GM21423 (cell line): ENCODE results near the gene OSM.

ENCODE experiments used
- ATAC-seq: cut with Tn5 transposase; IDR thresholded peaks from one replicate; pipeline ENCODE4 v1.9.1; 2021; ENCODE audit warnings: mild to moderate bottlenecking, moderate library complexity; ENCODE audit not compliant: unreplicated experiment

OSM gene

GRCh38 chr22:30285846-30286200, 19.2 kb upstream of the OSM start:
- ATAC-seq = no peak

GRCh38 chr22:30285176-30285845, 18.7 kb upstream of the OSM start:
- no peak for ATAC-seq

DNA sequence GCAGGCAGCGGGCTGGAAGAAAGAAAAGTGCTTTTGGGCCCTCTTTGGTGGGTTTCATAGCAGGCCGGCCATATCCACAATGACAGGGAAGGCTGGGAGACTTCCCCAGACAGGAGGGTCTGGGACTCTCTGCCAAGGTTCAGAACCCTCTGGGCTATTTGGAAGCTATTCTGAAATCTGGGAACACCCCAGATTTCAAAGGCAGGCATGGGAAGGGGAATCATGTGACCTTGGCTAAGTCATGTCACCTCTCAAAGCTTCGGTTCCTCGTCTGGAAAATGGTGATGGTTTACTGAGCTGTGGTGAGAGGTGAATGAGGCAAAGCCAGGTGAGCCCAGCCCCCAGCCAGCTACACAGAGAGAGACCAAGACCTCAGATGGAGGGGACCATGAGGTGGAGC, 18.0 kb upstream of the OSM start:
- no peak for ATAC-seq

GRCh38 chr22:30284172-30284571, 17.5 kb upstream of the OSM start:
- ATAC-seq = no peak

- ATAC-seq = no peak
Measured at GRCh38 chr22:30283342-30283741, 16.7 kb upstream of the OSM start.

GRCh38 chr22:30282616-30283046, 16.0 kb upstream of the OSM start:
- ATAC-seq = no peak

GRCh38 chr22:30280505-30280904, 13.9 kb upstream of the OSM start:
- ATAC-seq = no peak

GRCh38 chr22:30279932-30280331, 13.3 kb upstream of the OSM start:
- ATAC-seq = no peak

DNA sequence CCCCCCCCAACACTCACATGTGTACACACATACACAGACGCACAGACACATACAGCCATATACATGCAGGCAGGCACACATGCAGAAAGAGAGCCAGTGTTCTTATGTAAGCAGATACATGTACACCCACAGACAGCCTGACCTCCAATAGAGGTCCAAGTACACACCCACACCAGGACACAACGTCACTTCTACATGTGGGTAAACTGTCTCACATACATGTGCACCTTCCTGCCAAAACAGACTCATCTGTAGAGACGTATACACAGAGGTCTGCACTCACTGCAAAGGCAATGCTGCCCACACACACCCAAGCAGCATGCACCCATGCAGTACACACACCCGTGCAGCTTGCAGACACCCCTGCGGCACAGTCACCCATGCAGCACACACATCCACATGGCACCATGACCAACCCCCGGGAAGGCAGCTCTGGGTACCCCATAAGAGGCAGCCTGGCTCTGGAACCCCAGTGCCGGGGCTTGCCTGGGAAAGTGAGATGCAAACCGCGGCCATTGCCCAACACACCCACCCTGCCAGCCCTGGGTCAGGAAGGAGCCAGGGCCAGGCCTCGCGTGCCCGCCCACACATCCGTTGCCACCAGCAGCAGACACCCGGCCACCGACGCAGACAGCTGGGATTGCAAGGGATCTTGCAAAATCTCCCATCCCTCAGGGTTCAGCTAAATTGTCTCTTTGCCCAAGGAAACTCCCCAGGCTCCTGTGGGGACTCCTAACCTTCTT, 12.6 kb upstream of the OSM start:
- ATAC-seq = no peak

GRCh38 chr22:30277547-30278344, 11.1 kb upstream of the OSM start:
- ATAC-seq = no peak

DNA sequence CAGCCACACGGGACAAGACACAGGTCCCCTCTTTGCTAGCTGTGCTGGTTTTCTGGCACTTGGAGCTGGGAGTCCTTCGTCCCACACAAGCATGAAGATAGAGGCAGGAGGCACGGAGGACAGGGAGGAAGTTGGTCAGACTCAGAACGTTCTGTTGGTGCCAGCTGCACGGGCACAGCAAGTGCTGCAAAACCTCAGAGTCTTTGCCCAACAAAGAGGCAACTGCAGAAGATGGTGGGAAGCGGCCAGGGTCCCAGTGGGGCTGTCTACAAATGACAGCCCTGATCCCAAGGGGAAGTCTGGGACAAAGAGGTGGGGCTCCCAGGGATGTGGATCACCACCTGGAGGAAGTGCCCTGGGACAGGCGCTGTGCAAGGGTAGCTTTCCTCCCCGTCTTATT, 9.4 kb upstream of the OSM start:
- no peak for ATAC-seq

DNA sequence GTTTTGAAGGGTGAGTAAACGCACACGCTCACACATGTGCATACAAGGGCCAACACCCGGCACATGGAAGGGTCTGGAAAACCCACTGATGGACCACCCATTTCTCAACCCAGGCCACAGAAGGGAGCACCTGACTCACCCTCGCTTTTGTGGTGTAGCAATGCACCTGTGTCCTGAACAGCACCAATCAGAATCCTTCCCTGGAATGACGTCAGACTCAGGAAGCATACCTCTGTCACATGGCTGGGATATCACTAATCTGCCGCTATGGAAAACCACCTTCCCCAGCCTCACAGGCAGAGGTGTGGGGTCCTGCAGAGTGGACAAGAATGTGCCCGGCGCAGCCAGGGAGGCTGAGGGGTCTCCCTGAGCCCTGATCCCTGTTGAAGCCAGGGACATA, 9.0 kb upstream of the OSM start:
- no peak for ATAC-seq

DNA sequence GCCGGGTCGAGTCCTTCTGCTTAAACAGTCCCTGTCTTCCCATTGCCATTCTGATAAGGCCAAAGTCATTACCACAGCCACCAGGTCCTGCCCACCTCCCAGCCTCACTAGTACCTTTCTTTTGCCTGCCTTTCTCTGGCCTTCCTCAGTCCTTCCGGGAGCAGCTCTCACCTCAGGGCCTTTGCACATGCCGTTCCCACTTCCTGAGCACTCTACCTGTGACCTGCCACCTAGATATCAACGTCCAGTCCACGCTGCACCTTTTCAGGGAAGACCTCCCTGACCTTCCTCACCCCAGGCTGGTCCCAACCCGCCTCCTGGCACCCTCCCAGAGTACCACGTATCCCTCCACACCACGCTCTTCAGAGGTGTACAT, 7.8 kb upstream of the OSM start:
- ATAC-seq = no peak

- no peak for ATAC-seq
Measured at GRCh38 chr22:30273711-30274436, 7.2 kb upstream of the OSM start.

DNA sequence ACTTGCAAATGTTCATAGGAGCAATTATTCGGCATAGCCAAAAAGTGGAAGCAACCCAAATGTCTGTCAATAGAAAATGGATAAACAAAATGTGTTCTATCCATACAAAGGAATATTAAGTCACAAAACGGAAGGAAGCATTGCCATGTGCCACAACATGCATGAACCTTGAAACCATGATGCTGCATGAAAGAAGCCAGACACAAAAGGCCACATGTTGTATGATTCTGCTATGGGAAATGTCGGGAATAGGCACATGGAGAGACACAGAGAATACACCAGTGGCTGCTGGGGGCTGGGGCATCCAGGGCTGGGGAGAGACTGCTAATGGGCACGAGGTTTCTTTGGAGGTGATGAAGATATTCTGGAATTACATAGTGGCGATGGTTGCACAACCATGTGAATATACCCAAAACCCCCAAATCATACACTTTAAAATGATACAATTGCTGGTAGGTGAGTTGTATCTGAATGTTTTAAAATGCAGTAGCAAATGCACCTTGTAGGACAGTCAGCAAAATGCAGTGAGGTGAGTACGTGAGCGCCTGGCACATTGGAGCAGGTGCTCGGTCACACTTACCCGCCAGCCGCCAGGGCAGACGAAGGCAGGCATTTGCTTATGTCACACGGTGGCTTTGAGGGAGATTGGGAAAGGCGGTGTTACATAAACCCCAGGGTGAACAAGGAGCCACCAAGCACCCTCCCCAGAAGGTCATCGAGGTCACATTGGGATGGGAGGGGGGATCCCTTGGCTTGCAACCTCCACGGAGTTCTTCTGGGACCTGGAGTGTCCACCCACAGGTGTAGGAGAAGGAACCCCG, 6.3 kb upstream of the OSM start:
- ATAC-seq = no peak

DNA sequence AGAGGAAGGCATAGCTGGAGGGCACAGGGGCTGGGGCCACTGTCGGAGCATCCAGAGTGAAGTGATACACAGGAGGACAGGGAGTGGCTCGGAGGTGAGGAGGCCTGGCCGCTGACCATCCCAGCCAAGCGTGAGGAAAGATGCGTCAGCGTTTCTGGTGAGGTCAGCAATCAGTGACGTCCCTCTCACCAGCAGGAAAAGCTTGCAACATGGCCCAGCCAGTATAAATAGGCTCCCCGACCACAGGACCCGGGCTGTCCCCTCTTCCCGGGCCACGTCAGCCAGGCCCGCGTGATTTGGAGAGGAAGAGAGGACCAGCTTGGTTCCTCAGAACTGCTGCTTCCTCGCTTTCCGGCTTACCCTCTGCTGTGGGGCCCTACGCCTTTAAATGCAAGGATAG, 4.2 kb upstream of the OSM start:
- no peak for ATAC-seq

GRCh38 chr22:30268331-30268730, 1.7 kb upstream of the OSM start:
- no peak for ATAC-seq

- no peak for ATAC-seq
Measured at GRCh38 chr22:30267382-30268302, 991 bp upstream of the OSM start.

DNA sequence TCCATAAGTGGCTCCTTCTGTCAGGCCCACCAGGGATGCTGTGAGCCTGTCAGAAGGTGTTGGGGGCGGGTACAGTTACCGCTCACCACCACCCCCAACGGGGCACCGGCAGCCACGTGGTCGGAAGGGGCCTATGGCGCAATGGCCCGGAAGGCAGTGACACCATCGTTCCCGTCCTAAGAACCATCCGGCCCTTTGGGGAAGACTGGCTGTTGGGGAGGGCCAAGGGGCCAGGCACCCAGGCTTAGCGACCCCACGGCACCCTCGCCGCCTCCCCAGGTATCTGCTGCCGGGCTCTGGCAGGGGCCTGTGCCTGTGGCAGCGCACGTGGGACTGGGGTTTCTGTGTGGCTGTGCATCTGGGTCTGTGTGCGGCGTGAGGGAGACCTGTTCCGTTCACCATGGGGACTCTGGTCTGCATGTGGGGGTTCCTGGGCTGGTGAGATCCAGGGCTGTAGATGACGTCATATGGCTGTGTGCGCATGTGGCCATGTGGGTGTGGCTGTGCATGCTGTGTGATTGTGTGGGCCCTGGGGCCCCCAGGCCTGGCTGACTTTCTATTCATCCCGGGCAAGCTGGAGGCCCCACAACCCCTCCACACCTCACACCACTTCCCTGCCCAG, 717 bp downstream of the OSM start:
- peak; percentile 59 for ATAC-seq
